GM23338 (cell line): ENCODE results near the gene MYH14. TPM values are rescaled to one million over a fixed set of nuclear protein-coding genes. Genes with fewer than 3 reads are reported as not detected.
"Not testable (repeated sequence)": the region's sequence is repeated elsewhere in the genome, so short reads cannot be mapped to it uniquely, and the experiment has no call there.

Experiments used
- ATAC-seq: fragments of 200-7000 bp; cut with Tn5 transposase; 3 replicates; pipeline ENCODE4 v1.9.1; 2020
- DNase-seq: peaks from one replicate; pipeline ENCODE4 v3.0.0-alpha.2; 2015; ENCODE audit warnings: low spot score
- H2AFZ ChIP-seq: fragments of 200-600 bp; sonication (generic); 2 replicates; pipeline ENCODE4 v1.8.0; 2016; ENCODE audit warnings: antibody characterized with exemption, mild to moderate bottlenecking, moderate library complexity
- H3F3A ChIP-seq: fragments of 200-600 bp; sonication (generic); replicated peaks from 2 replicates; pipeline ENCODE4 v1.8.0; 2017; ENCODE audit warnings: antibody characterized with exemption, mixed run types, low read depth
- H3K27ac ChIP-seq: fragments of 200-600 bp; sonication (generic); 2 replicates; pipeline ENCODE4 v1.6.1; 2016; ENCODE audit warnings: low read depth
- H3K27me3 ChIP-seq: fragments of 200-600 bp; sonication (generic); 2 replicates; pipeline ENCODE4 v1.8.0; 2016; ENCODE audit warnings: mild to moderate bottlenecking, mixed run types, moderate library complexity; ENCODE audit not compliant: insufficient read depth
- H3K36me3 ChIP-seq: fragments of 200-600 bp; sonication (generic); 2 replicates; pipeline ENCODE4 v1.8.0; 2016; ENCODE audit warnings: mild to moderate bottlenecking; ENCODE audit not compliant: insufficient read depth
- H3K4me1 ChIP-seq: fragments of 200-600 bp; sonication (generic); 2 replicates; pipeline ENCODE4 v1.8.0; 2016; ENCODE audit warnings: mild to moderate bottlenecking, moderate library complexity; ENCODE audit not compliant: insufficient read depth
- H3K4me2 ChIP-seq: fragments of 200-600 bp; sonication (generic); 2 replicates; pipeline ENCODE4 v1.7.1; 2017; ENCODE audit warnings: mixed run types
- H3K4me3 ChIP-seq: fragments of 200-600 bp; sonication (generic); 2 replicates; pipeline ENCODE4 v1.6.1; 2016; ENCODE audit warnings: mixed run types
- H3K79me2 ChIP-seq: fragments of 200-600 bp; sonication (generic); replicated peaks from 2 replicates; pipeline ENCODE4 v1.8.0; 2017; ENCODE audit warnings: mild to moderate bottlenecking; ENCODE audit not compliant: insufficient read depth
- H3K9me2 ChIP-seq: fragments of 200-600 bp; sonication (generic); 2 replicates; pipeline ENCODE4 v1.8.0; 2017; ENCODE audit not compliant: insufficient read depth
- H4K20me1 ChIP-seq: fragments of 200-600 bp; sonication (generic); replicated peaks from 2 replicates; pipeline ENCODE4 v1.8.0; 2017; ENCODE audit warnings: mild to moderate bottlenecking; ENCODE audit not compliant: insufficient read depth
- H3K27ac Mint-ChIP-seq: 2 replicates; pipeline ENCODE4 v1.8.0; 2020; ENCODE audit warnings: inconsistent platforms, mild to moderate bottlenecking, moderate library complexity, mixed read lengths
- H3K27me3 Mint-ChIP-seq: 3 replicates; pipeline ENCODE4 v1.8.0; 2022; ENCODE audit warnings: low read depth, mild to moderate bottlenecking, moderate library complexity, mixed read lengths, inconsistent platforms; ENCODE audit not compliant: insufficient read depth, poor library complexity
- H3K36me3 Mint-ChIP-seq: 3 replicates; pipeline ENCODE4 v1.8.0; 2021; ENCODE audit warnings: low read depth, mild to moderate bottlenecking, inconsistent platforms, moderate library complexity, mixed read lengths
- H3K4me1 Mint-ChIP-seq: 3 replicates; pipeline ENCODE4 v1.8.0; 2020; ENCODE audit warnings: mild to moderate bottlenecking, inconsistent platforms, mixed read lengths
- H3K4me3 Mint-ChIP-seq: 3 replicates; pipeline ENCODE4 v1.8.0; 2021; ENCODE audit warnings: moderate library complexity, mild to moderate bottlenecking, inconsistent platforms, mixed read lengths
- H3K9me3 Mint-ChIP-seq: 3 replicates; pipeline ENCODE4 v1.8.0; 2020; ENCODE audit warnings: moderate library complexity, mild to moderate bottlenecking, inconsistent platforms, mixed read lengths
- CREB1 ChIP-seq: fragments of 250-450 bp; sonication (Bioruptor Pico); IDR thresholded peaks from 2 replicates; pipeline ENCODE4 v1.5.0; 2020; ENCODE audit warnings: low read depth, mild to moderate bottlenecking, moderate library complexity
- POLR2AphosphoS5 ChIP-seq: IDR thresholded peaks from 2 replicates; pipeline ENCODE4 v1.6.1; 2016; ENCODE audit warnings: antibody characterized with exemption, low read depth
- STAT1 ChIP-seq: IDR thresholded peaks from one replicate; pipeline ENCODE4 v1.6.1; 2016; ENCODE audit warnings: antibody characterized with exemption; ENCODE audit not compliant: unreplicated experiment
- polyA plus RNA-seq: library from polyadenylated mRNA; unstranded; fragments of >200 nt; fragmentation: Nextera tagmentation; extraction: Ambion mirVana; gene quantifications from 2 replicates; pipeline ENCODE4 v1.2.1, GENCODE V29; 2016
- total RNA-seq: library from RNA; depleted of rRNA; stranded (reverse); fragments of >200 nt; shearing (Covaris generic); gene quantifications from 2 replicates; pipeline ENCODE4 v1.2.3, GENCODE V29; 2014
- TF ChIP-seq, protein P1 (sequence below): fragments of 250-450 bp; sonication (Bioruptor Pico); IDR thresholded peaks from 2 replicates; pipeline ENCODE4 v1.5.0; 2020; ENCODE audit warnings: mild to moderate bottlenecking, moderate library complexity

MYH14 gene
- total and polyA plus RNA-seq, 2 experiments from 2014 or later: 25.5 to 27.5 TPM

DNA sequence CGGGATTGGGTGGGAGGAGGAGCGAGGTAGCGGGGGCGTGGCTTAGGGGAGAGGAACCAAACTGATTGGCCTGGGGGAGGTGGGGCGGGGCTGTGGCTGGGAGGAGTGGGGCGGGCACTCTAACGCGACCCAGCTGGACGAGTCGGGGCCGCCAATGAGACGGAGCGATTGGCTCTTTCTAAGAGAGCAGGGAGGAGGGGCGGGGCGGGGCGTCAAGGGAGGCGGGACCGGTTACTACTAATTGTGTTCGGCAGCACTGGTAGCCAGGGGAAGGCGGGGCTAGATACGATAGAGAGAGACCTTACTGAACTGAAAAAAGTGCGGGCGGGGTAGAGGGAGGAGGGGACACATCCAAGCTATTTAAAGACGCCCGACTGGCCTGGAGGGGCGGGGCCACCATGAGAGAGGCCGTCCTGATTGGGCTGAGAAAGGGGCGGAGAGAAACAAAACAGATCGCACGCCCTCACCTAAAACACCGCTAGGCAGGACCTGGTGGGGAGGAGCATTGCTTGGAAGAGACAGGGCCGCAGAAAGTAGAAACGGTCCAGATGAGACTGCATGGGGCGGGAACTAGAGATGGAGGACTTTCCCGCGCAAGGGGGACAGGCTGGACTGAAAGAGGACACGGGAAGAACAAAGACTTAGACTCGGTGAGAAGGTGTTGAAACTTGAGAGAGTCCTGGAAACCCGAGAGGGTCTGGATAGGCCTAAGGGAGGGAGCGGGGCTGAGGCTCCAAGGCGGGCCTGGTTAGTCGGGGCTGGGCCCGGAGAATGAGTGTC, 125.9 kb downstream of the MYH14 start, which contains the start of gene KCNC3:
Gene KCNC3 (minus strand): TSS at position 232 of the 780 bp plus-strand sequence. CDS start 295 bp downstream, outside the sequence.
- DNase-seq: peak; percentile 100
- Histone ChIP-seq H3K4me3 (peak within 1 kb of the TSS; percentile 88), H3K79me2 (peaks cover 16% of the 10 kb centered on the region), H3K4me1 (peaks cover 35% of the 10 kb centered on the region), H3K36me3 (no peaks in the 10 kb centered on the region), H3K9me2 (no peaks in the 10 kb centered on the region), H4K20me1 (peaks cover 17% of the 10 kb centered on the region; the same call in 1 of the 2 replicates), H3K27me3 (peaks cover 25% of the 10 kb centered on the region), H3F3A (peaks cover 24% of the 10 kb centered on the region), H3K27ac (peak within 1 kb of the TSS; percentile 90), H2AFZ (0 out of 2 replicates have a peak within 1 kb of the TSS, but pooled peaks have one; percentile 75), H3K4me2 (peak within 1 kb of the TSS; percentile 98)
- H3K4me3 Mint-ChIP-seq: no peak within 1 kb of the TSS
- peaks cover 80% of the 10 kb centered on the region for H3K9me3 Mint-ChIP-seq
- no peaks in the 10 kb centered on the region for H3K4me1 Mint-ChIP-seq
- peaks cover 22% of the 10 kb centered on the region for H3K27me3 Mint-ChIP-seq
- peaks cover 55% of the 10 kb centered on the region for H3K36me3 Mint-ChIP-seq
- H3K27ac Mint-ChIP-seq: no peak within 1 kb of the TSS
- ATAC-seq: peak; percentile 29; the same call in 2 of the 3 replicates
- TF ChIP-seq STAT1: peak; percentile 76
- TF ChIP-seq, protein P1, sequence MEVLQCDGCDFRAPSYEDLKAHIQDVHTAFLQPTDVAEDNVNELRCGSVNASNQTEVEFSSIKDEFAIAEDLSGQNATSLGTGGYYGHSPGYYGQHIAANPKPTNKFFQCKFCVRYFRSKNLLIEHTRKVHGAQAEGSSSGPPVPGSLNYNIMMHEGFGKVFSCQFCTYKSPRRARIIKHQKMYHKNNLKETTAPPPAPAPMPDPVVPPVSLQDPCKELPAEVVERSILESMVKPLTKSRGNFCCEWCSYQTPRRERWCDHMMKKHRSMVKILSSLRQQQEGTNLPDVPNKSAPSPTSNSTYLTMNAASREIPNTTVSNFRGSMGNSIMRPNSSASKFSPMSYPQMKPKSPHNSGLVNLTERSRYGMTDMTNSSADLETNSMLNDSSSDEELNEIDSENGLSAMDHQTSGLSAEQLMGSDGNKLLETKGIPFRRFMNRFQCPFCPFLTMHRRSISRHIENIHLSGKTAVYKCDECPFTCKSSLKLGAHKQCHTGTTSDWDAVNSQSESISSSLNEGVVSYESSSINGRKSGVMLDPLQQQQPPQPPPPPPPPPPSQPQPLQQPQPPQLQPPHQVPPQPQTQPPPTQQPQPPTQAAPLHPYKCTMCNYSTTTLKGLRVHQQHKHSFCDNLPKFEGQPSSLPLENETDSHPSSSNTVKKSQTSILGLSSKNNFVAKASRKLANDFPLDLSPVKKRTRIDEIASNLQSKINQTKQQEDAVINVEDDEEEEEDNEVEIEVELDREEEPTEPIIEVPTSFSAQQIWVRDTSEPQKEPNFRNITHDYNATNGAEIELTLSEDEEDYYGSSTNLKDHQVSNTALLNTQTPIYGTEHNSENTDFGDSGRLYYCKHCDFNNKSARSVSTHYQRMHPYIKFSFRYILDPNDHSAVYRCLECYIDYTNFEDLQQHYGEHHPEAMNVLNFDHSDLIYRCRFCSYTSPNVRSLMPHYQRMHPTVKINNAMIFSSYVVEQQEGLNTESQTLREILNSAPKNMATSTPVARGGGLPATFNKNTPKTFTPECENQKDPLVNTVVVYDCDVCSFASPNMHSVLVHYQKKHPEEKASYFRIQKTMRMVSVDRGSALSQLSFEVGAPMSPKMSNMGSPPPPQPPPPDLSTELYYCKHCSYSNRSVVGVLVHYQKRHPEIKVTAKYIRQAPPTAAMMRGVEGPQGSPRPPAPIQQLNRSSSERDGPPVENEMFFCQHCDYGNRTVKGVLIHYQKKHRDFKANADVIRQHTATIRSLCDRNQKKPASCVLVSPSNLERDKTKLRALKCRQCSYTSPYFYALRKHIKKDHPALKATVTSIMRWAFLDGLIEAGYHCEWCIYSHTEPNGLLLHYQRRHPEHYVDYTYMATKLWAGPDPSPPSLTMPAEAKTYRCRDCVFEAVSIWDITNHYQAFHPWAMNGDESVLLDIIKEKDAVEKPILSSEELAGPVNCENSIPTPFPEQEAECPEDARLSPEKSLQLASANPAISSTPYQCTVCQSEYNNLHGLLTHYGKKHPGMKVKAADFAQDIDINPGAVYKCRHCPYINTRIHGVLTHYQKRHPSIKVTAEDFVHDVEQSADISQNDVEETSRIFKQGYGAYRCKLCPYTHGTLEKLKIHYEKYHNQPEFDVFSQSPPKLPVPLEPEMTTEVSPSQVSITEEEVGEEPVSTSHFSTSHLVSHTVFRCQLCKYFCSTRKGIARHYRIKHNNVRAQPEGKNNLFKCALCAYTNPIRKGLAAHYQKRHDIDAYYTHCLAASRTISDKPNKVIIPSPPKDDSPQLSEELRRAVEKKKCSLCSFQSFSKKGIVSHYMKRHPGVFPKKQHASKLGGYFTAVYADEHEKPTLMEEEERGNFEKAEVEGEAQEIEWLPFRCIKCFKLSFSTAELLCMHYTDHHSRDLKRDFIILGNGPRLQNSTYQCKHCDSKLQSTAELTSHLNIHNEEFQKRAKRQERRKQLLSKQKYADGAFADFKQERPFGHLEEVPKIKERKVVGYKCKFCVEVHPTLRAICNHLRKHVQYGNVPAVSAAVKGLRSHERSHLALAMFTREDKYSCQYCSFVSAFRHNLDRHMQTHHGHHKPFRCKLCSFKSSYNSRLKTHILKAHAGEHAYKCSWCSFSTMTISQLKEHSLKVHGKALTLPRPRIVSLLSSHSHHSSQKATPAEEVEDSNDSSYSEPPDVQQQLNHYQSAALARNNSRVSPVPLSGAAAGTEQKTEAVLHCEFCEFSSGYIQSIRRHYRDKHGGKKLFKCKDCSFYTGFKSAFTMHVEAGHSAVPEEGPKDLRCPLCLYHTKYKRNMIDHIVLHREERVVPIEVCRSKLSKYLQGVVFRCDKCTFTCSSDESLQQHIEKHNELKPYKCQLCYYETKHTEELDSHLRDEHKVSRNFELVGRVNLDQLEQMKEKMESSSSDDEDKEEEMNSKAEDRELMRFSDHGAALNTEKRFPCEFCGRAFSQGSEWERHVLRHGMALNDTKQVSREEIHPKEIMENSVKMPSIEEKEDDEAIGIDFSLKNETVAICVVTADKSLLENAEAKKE: no peak
- TF ChIP-seq POLR2AphosphoS5: peak; percentile 89
- TF ChIP-seq CREB1 (CRISPR knock-in tag): no peak

DNA sequence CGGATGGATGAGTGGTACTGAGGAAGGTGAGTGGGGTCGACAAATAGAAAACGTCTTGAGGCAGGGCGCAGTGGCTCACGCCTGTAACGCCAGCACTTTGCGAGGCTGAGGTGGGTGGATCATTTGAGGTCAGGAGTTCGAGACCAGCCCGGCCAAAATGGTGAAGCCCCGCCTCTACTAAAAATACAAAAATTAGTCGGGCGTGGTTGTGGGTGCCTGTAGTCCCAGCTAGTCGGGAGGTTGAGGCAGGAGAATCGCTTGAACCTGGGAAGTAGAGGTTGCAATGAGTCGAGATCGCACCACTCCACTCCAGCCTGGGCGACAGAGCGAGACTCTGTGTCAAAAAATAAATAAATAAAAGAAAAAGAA, 126.5 kb downstream of the MYH14 start:
- H3K27ac Mint-ChIP-seq, H3K4me3 Mint-ChIP-seq, H3K4me1 Mint-ChIP-seq, DNase-seq, H3K36me3 ChIP-seq, ATAC-seq, H3K9me2 ChIP-seq: not testable (repeated sequence)
- H3K27ac ChIP-seq: peak overlapping the region; percentile 90
- peaks cover 24% of the 10 kb centered on the region for H3F3A ChIP-seq
- peaks cover 80% of the 10 kb centered on the region for H3K9me3 Mint-ChIP-seq
- H3K4me1 ChIP-seq: peaks cover 32% of the 10 kb centered on the region
- H3K4me3 ChIP-seq: peak overlapping the region; percentile 88
- peaks cover 13% of the 10 kb centered on the region; the same call in 1 of the 2 replicates for H4K20me1 ChIP-seq
- peaks cover 52% of the 10 kb centered on the region for H3K36me3 Mint-ChIP-seq
- peak overlapping the region; percentile 98 for H3K4me2 ChIP-seq
- peaks cover 21% of the 10 kb centered on the region for H3K27me3 Mint-ChIP-seq
- 0 out of 2 replicates have a peak overlapping the region, but pooled peaks have one; percentile 75 for H2AFZ ChIP-seq
- peaks cover 25% of the 10 kb centered on the region for H3K27me3 ChIP-seq
- peaks cover 16% of the 10 kb centered on the region for H3K79me2 ChIP-seq
